WTC11 (cell line): ENCODE data around the gene CORO1C.

Experiments
- CTCF ChIP-seq: fragments of 200-600 bp; IDR thresholded peaks from 2 replicates; pipeline ENCODE4 v1.8.0; 2022; ENCODE audit warnings: antibody characterized with exemption
- MAX ChIP-seq: sonication (generic); formaldehyde crosslinking; IDR thresholded peaks from 2 replicates; pipeline ENCODE4 v1.8.0; 2022; ENCODE audit warnings: mild to moderate bottlenecking, missing genetic modification reagents
- NR1H2 ChIP-seq: sonication (generic); formaldehyde crosslinking; IDR thresholded peaks from 2 replicates; pipeline ENCODE4 v1.9.0; 2021; ENCODE audit warnings: mild to moderate bottlenecking, moderate library complexity, missing genetic modification reagents
- ZNF317 ChIP-seq: sonication (generic); formaldehyde crosslinking; IDR thresholded peaks from 2 replicates; pipeline ENCODE4 v1.8.1; 2023; ENCODE audit warnings: low read depth, mild to moderate bottlenecking, moderate library complexity, missing genetic modification reagents, borderline replicate concordance

GRCh38 chr12:108724890-108725151, 6.5 kb downstream of the CORO1C start:
- TF ChIP-seq CTCF (no peak), ZNF317 (CRISPR knock-in tag) (no peak), MAX (CRISPR knock-in tag) (no peak), NR1H2 (CRISPR knock-in tag) (no peak)
